ENCODE results near the gene MLST8.

The MLST8 gene, protein sequence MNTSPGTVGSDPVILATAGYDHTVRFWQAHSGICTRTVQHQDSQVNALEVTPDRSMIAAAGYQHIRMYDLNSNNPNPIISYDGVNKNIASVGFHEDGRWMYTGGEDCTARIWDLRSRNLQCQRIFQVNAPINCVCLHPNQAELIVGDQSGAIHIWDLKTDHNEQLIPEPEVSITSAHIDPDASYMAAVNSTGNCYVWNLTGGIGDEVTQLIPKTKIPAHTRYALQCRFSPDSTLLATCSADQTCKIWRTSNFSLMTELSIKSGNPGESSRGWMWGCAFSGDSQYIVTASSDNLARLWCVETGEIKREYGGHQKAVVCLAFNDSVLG

DNA sequence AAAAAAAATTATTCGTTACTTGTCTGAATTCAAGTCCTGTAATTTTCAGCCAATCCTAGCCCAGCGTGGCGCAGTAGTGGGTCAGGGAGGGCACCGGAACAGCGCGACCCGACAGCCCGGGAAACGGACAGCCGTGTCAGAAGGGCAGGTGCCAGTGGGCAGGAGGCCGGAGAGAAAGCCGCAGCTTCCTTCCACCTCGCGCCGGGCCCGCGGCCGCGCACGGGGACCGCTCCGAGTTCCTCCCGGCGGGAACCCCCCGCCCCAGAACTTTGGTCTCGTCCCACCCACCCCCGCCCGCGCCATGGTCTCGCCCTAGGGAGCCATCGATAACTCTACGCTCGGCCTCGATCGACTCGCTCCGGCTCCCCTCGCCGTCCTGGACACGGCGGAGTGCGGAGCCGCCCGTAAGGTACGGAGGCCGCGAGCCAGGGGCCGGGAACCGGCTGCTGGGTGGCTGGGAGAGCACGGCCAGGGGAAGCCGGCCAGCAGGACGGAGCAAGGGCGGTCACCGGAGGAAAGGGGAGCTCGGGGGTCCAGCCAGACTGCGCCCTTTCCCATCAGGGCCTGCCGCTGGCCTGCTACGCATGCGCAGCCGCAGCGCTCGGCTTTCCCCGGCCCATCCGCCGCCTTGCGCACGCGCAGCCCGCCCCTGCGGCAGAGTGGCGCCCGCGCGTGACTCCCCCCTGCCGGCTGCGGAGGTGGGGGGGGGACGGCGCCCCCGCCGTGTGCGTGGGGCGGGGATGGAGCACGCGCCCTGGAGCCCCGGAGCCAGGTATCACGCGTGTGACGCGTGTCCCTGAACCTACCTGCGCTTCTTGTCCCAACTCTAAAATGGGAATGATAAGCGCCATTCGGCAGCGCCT is at the start of gene MLST8:
TSS of gene MLST8 (plus strand) at position 351 of the 863 bp plus-strand sequence. CDS start 632 bp downstream, outside the sequence.
- peak; percentile 92 for DNase-seq

DNA sequence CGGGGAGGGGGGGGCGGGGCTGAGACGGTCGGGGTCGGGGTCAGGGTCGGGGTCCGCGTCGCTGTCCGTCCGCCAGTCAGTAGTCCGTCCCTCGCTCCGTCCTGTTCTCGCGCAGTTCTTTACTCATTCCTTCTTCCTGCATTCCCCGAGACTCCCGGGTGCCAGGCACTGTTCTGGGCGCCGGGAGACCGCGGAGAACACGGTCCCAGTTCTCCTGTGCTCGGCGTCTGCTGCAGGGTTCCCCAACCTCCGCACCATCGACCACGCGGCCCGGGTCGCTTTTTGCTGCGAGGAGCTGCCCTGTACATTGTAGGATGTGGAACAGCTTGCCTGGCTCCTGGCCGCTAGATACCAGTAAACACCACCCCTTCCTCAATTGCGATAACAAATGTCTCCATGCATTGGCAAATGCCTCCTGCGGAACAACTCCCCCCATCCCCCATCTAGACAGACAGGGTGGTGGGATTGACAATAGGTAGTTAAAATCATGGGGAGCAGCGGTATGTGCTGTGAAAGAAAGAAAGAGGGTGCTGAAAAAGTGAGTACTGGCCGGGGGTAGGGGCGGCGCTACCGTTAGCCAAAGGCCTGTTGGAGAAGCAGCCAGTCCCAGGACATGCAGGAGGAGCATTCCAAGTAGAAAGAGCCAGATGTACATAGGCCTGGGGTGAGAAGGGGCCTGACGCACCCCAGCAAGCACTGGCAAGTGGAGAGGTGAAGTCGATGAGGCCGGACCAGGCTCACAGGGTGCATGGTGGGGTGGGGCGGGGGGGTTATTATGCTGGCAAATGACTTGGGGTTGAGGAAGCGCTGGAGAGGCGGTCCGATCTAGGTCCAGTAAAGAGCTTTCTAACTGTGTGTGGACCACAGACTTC is 49.0 kb upstream of the MLST8 start:
- peak; percentile 49 for DNase-seq

DNA sequence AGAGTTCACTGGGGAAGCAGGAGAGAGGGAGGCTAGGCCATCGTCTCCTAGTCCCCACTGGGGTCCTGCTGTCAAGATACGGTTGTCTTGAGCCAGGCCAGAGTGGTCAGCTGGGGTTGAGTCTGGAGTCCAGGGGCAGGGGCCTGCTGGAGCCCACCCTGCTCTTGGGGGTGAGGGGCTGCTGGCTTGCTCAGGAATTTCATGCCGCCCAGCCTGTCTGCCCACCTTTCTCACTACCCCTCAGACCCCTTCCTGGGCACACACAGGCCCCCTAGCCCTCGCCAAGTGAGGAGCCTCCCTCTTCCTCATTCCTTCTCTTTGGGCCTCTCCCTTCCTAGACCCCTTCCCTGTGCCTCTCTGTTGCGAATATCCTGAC is 48.4 kb upstream of the MLST8 start:
- DNase-seq, result no peak

- DNase-seq, result peak; percentile 39
These were observed 47.6 kb upstream of the MLST8 start for GRCh38 chr16:2157480-2158261.

DNA sequence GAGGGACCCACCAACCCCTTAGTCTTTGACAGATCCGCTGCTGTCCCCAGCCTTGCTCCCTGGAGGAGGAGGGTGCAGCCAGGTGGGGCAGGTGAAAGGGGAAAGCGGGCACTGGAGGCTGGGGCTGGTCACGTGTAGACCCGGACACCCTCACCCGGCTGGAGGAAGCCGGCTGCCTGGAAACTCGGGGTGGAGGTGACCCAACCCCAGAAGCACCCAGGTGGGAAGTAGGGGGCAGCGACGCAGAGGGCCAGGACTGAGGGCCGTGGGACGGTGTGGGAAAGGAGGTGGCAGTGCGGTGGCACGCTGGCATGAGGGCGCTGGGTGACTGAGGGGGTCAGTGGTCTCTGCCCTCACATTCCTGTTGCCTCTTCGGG is 47.0 kb upstream of the MLST8 start:
- no peak for DNase-seq

DNA sequence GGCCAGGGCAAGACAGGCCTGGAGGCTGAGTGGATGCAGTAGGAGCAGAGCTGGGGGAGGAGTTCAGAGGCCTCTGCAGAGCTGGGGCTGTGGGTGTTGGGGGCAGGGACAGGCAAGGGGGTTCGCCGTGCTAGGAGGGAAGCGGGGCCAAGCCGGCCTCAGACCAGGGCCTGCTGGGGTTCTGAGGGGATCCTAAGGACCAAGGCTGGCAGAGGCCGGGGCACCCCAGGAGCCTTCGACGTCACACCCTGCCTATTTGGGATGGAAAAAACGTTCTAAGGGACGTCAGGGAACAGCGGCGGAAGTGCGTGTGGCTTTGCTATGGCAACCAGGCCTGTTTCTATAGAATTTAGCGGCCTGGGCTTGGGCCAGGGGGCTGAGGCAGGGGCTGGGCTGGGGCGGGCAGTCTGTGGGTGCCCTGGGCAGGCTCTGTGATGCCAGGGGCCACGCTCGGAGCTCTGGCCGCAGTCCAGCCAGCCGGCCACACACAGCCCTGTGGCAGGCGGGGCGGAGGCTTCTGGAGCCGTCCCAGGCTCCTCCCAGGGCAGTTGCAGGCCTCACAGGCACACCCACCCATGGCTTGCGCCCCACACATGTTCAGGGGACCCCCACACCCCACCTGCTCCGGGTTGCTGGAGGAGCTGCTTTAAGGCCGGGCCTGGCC is 45.9 kb upstream of the MLST8 start:
- no peak for DNase-seq

DNA sequence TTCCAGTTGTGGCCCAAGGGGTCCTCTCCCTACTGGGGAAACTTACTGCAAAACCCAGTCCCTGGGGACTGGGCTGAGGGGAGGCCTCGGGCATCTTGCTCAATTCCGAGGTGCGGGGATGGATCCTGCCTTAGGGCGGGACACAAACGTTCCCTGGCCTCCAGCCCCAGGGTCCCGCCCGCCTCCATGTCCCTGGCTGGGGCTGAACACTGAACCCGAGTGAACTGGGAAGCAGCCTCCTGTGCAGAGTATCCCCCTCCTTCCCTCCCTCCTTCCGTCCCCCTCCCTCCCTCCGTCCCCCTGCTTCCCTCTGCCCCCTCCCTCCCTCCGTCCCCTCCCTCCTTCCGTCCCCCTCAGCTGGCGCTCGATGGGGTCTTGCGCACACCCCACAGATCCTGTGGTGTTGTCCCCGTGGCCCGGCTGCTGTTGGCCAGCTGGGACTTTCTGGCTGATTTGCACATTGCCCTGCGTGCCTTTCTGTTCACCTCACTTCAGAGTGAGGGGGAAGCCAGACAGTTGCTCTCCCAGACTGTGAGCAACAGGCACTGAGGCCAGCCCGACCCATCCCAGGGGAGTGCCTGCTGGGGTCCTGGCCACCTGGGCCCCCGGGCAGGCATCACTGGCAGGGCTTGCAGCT is 44.2 kb upstream of the MLST8 start:
- DNase-seq, result no peak

GRCh38 chr16:2161911-2162310 is 43.3 kb upstream of the MLST8 start:
- DNase-seq, result no peak

DNA sequence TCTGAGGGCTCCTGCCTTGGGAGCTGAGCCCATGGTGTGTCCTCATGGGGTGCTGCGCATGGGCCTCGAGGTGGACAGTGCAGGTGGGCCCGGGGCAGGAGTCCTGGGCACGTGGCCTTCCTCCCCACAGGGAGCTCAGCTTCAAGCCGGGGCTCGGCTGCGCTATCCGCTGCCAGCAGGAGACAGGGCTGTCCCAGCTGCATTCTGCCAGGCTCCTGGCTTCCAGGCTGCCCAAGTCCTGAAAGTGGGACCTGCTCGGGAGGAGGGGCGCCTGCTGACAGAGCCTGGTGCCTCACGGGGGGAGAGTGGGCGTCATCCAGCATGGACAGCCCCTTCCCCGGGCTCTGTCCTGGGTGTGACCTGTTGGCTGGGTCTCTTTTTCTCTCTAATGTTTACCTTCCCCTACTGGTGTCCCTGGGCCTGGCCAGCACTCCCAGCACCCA is 42.6 kb upstream of the MLST8 start:
- DNase-seq, result no peak

- DNase-seq, result no peak
These were observed 41.9 kb upstream of the MLST8 start for GRCh38 chr16:2163211-2163881.

DNA sequence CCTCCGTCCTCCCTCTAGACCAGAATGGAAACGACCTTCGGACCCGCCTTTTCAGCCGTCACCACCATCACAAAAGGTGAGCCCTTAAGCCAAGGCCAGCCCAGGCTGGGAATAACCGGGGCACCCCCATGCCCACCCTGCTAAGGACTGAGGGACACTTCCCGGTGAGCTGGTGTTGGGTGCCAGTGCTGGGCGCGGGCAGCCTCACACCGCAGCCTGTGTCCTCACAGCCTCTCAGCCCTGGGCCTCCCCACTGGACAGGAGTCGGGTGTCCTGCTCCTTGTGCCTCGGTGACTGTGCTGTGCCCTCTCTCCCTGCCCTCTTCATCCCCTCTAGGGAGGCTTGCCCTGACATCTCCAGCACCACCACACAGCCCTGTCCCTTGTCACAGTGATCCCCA is 39.4 kb upstream of the MLST8 start:
- no peak for DNase-seq

GRCh38 chr16:2166263-2167067 is 38.8 kb upstream of the MLST8 start:
- no peak for DNase-seq

- DNase-seq, result no peak
These were observed 38.1 kb upstream of the MLST8 start for GRCh38 chr16:2167068-2167638.

GRCh38 chr16:2170080-2170479 is 35.2 kb upstream of the MLST8 start:
- DNase-seq, result no peak

GRCh38 chr16:2170587-2171435 is 34.4 kb upstream of the MLST8 start:
- no peak for DNase-seq

GRCh38 chr16:2171601-2172178 is 33.6 kb upstream of the MLST8 start:
- no peak for DNase-seq

DNA sequence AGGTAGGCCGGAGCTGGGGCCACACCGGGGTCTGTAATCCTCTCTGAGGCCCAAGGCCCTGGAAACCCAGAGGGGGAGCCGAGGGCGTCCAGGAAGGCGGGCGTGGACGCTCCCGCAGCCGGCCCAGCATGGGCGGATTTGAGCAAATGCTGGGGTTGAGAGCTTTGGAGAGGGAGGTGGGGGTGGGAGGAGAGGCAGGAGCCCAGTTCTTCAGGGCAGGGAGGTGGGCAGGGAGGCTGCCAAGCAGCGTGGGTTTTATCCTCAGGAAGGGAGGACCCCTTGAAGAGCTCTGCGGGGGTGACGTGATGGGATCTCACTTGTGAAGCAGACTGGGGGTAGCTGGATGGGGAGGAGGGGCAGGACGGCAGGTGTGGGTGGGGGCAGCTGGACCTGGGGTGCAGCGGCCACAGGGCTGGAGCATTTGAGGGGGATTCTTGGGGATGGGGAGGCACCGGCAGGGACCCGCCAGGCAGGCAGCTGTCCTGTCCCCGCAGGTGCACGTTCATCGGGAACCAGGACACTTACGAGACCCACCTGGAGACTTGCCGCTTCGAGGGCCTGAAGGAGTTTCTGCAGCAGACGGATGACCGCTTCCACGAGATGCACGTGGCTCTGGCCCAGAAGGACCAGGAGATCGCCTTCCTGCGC is 32.4 kb upstream of the MLST8 start:
- DNase-seq, result no peak

DNA sequence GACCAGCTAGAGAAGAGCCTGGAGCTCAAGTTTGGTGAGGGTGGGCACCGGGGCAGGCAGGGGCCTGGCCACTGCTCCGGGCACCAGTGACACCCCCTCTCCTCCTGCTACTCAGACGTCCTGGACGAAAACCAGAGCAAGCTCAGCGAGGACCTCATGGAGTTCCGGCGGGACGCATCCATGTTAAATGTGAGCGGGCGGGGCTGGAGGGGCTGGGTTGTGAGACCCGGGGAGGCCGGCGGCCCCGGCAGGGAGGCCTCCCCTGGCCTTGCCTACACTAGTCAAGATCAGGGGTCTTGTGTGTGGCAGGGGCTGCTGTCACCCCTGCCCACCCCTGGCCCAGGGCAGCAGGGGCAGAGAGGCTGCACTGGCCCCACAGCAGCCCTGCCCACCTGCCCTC is 31.9 kb upstream of the MLST8 start:
- DNase-seq, result no peak

All from DMS53 (cell line).